HG03025 (cell line): ENCODE results near the gene TMEM245.

Experiments used
- ATAC-seq: cut with Tn5 transposase; IDR thresholded peaks from one replicate; pipeline ENCODE4 v1.9.1; 2021; ENCODE audit warnings: mild to moderate bottlenecking, moderate library complexity; ENCODE audit not compliant: unreplicated experiment, low FRiP score

Gene TMEM245

DNA sequence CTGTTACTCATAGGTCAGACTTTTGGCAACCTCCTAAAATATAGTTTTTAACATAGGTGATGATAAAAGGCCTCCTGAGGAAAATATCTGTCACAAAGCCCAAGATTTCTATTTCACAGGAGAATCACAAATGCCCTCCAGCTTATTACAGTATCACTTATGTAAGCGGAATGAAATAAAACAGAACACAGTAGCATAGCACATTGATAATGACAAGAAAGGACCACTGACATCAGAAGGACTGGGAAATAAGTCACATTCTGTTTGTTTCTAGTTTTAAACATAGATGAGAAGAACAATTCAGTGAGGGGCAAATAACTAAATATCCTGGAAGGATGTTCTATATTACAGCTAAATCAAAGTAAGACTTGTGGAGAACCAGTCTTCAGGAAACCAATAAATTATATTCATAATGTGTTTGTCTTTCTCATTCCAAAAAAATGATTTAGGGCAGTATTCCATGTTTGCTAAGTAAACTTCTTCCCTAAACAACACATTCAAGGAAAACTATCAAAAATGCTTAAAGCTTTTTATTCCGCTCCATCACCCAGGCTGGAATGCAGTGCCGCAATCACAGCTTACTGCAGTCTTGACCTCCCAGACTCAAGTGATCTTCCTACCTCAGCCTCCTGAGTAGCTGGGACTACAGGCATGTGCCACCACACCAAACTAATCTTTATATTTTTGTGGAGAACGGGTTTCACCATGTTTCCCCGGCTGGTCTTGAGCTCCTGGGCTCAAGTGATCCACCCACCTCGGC is 85.6 kb downstream of the TMEM245 start:
- no peak for ATAC-seq

DNA sequence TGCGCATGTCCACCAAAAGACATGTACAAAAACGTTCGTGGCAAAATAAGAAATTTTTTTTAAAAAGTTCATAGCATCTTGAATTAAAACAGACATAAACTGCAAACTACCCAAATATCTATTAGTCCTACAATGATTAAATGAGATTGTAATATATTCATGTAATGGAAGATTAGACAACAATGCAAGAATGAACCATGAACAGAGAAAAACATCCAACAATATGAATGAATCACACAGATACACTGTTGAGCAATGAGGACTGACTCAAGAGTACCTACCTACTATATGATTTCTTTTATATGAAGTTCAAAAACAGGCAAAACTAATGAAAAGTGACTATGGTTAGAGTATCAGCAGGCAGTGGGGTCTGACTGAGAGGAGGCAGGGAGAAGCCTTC is 88.5 kb downstream of the TMEM245 start:
- no peak for ATAC-seq

DNA sequence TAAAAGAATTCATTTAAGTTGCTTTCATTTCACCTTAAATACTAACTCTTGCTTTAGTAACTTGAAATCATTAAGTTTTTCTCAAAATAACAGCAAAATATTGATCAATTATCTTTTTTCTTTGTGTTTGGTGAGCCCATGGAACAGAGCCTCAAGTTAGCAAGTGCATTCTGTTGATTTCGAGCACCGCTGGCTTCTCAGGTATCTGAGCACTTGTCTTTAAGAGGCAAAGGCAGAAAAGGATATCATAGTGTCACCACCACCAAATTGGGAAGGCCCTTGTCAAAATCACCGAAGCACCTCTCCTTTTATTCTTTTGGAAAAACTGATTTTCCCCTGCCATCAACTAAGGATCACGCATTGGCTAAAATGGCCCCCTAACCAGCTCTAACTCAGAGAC is 89.3 kb downstream of the TMEM245 start:
- no peak for ATAC-seq

DNA sequence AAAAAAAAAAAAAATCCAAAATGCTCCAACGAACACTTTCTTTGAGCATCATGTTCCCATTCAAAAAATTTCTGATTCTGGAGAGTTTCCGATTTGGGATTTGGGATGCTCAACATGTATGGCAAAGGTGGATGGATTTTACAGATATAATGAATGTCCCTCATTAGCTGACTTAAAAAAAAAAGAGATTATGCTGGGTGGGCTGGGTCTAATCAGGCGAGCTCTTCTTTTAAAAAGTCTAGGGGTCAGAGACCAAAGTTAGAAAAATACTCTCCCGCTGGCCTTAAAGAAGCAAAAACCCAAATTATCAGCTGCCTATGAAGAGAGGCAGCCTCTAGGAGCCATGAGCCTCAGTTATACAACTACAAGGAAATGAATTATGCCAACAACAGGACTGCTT is 91.3 kb downstream of the TMEM245 start:
- no peak for ATAC-seq

DNA sequence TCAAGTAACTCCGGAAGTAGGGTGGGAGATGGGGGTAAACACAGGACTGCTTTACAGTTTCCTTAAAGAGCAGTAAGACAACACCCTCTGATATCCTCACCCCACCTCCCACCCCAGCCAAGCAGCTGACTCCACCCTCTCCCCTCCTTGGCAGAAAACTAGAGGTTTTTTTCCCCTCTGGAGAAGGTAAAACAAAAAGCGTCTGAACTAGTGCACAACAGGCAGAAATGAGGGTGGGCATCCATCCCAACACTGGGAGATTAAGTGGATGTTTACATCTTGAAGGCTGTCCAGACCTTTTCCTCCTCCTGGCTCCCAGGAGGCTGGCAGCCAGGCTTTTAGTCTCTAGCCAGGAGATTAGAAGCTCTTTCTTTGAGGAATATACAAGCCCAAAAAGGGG is 92.6 kb downstream of the TMEM245 start:
- ATAC-seq: no peak

DNA sequence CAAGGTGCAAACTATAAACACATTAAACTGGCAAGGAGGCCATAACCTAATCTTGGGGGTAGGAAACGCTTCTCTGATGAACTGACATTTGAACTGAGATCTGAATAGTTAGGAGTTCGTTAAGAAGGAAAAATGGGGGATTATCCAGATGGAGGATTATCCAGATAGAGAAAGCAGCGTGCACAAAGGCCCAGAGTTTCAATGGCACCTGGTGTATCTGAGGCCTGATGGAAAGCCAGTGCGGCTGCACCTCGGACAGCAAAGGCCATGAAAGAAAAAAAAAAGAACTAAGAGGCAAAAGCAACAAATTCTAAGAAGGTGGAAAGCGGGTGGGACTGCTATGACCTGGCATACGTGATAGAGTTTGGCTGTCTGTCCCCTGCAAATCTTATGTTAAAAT is 93.4 kb downstream of the TMEM245 start:
- ATAC-seq: no peak

DNA sequence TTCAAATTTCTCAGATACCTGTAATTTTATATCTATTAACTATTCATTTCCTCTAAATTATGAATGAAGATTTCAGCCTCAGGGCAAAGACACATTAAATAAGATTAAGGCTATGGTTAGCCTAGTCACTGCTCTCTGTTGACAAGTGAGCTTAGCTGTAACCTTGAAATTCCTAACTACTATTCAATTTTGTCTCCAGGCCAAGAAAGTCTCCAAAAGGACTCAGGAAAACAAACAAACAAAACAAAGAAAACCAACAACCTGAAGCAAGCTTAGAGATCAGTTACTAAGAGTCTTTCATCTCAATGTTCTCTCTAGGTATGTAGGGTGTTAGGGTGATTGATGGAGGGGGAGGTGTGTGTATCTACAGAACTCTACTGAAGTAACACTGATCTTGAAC is 96.9 kb downstream of the TMEM245 start:
- no peak for ATAC-seq

DNA sequence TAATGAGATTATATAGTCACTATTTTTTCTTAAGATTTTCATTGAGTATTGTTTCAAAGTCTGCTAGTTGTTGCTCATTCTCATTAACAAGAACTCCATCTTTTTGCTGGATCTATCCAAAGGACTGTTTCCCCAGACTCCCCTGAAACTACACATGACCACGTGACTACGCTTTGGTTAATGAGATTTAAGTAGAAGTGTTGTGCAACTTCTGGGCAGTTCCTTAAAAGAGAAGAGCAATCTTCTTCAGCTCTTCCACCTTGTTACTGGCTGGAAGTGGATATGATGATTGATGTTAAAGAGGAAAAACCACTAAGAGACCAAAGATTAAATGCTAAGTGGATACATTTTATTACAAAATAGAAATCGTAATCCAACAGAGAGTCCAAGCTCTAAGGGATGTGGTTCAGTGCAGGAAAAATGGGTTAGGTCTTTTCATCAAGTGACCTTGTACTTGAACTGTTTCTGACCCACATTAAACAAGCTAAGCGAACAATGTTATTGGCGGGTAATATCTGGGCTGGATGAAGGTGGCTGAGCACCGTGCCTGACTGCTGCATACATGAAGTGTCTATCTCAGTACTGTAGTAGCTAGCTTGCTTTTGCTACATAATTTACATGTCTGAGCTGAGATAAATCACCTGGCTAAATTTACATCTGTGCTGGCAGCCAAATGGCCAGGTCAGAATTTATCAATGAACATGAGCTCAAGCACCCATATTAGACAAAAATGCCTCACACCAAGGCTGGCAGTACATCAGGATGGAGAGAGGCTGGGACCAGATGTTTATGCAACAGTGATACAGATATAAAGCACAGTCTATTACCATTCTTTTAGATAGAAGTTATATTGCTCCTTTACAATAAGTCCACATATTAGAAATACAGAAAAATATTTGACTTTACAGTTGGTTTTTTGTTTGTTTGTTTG is 98.9 kb downstream of the TMEM245 start:
- ATAC-seq: no peak

DNA sequence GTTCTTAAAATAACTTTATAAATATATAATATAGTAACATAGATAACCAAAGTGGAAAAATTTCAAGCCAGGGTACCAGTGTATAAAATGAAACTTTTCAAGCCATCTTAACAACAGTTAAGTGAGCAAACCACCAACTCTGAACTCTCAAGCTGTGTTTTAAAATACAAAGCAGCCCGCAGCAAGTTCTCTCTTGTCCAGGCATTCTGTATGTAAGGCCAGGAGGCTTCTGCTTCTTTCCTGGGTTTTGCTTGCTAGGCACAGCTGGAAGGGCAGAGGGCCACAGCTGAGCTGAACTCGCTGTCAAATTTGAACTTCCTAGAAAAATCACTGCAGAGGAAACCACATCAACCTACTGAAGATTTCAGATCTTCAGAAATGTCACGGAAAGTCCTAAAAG is 99.6 kb downstream of the TMEM245 start:
- no peak for ATAC-seq

DNA sequence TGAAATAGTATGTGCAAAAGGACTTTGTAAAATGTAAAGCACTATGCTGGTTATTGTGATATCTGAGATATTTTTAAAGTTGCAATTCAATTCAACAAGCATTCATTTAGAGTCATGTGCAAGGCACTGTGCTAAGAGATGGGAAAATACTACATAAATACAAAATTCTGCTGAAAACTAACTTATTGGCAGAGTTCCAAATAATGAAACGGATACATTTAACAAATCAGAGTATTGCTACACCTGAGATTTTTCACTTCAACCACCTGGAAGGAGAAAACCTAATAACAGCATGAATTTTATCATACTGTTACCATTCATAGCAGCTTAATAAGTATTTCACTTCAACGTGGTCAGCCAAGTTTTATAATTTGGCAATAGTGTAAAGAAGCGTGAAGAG is 100.3 kb downstream of the TMEM245 start:
- ATAC-seq: no peak

DNA sequence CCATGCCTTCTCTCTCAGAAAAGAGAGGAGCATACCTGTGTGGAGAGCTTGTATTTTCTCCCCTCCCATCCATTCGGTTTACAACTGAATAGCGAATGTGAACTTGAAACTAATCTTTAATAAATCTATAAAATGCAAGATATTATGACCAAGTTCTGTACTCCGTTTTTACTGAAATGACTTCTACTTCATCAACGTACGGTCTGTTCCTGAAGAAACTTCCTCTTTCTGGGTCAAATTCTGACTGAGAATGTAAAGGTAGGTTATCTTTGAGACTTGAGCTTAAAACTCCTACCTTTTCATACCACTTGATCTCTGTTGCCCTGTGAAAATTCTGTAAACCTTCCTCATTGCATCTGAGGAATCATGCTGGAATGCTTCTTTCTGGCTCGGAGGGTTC is 102.3 kb downstream of the TMEM245 start:
- no peak for ATAC-seq

DNA sequence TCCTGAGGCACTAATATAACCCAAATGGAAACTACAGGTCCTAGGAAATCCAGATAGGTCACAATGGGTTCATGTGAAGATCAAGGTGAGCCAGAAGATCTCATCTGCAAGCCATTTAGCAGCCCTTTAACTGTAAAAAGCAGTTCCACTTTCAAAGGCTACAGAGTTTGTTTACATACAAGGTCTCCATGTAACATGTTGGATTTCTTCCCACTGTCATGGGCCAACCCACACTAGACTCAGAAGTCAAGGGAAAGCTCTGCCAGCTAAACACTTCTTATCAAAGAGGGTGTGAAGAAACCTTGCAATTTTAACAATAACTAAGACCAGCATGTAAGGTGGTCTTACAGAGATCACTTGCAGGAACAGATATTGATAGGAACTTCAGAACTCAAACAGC is 102.7 kb downstream of the TMEM245 start:
- ATAC-seq: no peak

DNA sequence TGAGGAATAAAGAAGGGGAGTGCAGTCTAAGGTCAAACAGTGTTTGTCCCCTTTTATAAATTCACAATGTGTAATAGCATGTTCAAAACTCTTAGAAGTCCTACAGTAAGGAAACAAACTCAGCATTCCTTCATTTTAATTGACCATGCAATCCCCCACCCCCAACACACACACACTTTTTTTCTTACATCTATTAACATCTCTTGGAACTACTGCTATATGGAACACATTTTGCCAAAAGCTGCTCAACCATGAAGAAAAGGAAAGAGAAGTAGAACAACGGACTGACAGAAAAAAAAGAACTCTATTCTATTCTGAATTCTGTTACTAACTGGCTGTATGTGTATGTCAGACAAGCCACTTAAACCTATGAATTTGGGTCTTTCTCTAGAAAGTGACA is 103.6 kb downstream of the TMEM245 start:
- no peak for ATAC-seq

DNA sequence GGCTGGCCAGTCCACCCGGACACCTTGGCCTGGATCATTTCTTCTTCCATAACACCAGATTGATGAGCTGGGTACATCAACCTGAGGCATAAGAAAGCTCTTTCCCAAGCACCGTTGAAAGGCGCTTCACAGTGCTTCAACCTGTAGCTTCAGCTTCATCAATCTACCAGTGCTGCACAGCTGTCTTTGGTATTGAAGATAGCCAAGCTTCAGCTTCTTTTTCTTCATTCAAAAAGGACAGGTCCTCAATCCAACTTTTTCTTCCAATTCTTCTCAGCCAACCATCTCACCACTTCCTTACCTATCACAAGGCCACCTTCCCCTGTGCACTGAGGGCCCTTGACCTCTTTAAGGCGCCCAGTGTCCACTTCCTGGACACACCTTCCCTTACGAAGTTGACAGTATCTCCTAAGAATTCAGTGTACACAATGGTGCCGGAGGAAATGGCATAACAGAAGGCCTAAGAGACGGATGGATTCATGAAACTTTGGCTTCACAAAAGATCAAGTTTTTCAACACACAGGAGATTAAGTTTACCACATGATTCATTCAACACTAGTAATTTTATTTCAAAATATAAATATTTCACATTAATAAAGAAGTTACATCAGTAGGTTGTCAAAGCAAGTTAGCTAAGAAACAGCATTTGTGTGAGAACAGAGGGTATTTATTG is 105.0 kb downstream of the TMEM245 start:
- no peak for ATAC-seq

DNA sequence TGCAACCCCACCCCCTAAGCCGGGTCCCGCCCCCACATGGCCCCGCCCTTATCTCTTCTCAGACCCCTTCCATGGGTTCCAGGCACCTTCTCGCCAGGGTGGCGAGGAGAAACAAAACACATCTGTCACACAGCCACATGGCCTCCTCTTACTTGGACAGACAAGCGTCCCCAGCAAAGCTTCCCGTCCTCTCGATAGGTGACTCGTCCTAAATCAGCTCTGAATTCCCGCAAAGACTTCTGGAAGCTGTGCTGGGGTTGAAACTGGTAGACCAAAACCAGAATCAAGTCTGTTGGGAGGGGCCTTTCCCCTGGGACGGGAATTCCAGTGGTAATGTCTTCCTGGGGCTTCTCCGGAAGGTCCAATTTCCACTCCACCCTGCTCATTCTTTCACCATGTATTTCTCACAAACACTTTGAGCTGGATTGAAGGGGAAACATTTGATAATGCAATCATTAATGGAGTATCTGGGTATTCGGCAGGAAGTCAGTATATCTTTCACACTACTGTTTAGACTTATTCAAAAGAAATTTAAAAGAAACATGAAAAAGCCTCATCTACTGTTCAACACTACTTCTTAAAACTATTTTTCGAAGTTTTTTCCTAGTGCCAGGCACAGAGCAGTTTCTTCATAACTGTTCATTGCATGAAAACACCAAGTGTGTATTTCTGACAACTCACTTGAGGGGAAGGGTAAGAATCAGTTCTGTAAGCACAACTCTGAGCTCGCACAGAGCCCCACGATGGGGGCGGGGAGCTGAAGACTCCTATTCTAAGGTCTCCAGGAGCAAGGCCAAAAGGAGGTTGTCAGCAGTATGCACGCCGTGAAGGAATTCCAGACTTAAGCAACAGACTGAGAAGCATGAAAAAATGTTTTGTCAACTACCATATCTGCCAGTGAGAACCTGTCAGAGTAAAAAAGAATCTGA is 105.8 kb downstream of the TMEM245 start:
- no peak for ATAC-seq

DNA sequence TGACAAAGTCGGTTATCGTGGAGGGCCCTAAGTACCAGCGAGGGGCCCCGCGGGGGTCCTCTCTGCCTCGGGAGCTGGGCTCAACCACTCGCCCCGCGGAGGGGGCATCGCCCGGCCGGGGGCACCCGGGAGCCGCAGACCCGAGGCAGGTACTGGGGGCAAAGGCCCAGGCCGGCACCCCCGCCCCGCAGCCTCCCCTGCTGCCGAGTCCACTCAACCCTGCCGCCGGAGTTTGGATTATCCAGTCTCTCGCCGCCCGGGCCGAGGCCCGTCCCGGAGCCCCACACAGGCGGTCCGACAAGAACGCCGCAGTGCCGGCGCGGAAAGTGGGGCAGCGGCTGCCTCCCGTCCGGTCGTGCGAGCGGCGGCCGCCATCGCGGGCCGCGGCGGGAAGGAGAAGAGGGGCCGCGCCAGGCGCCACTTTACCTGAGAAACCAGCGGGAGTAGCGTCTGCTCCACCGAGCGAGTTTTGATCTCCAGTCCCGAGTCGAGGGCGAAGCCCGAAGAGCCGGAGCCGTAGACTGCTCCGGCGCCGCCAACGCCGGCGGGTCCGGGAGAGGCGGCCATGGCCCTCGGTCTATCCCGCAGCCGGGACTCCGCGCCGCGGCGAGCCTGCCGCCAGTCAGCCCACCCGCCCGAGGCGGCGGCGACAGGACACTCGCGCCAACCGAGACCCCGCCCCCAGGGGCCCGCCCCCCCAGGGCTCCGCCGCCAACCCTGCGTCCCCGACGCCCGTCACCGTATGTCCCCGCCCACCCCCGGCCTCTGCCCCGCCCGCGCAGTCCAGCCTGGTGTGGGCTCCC is 106.7 kb downstream of the TMEM245 start, which contains the start of gene CTNNAL1:
Gene CTNNAL1, minus strand, starts transcription at position 624 of the 803 bp plus-strand sequence. Its CDS starts 57 bp downstream, at position 567.
- peak; percentile 61 for ATAC-seq

DNA sequence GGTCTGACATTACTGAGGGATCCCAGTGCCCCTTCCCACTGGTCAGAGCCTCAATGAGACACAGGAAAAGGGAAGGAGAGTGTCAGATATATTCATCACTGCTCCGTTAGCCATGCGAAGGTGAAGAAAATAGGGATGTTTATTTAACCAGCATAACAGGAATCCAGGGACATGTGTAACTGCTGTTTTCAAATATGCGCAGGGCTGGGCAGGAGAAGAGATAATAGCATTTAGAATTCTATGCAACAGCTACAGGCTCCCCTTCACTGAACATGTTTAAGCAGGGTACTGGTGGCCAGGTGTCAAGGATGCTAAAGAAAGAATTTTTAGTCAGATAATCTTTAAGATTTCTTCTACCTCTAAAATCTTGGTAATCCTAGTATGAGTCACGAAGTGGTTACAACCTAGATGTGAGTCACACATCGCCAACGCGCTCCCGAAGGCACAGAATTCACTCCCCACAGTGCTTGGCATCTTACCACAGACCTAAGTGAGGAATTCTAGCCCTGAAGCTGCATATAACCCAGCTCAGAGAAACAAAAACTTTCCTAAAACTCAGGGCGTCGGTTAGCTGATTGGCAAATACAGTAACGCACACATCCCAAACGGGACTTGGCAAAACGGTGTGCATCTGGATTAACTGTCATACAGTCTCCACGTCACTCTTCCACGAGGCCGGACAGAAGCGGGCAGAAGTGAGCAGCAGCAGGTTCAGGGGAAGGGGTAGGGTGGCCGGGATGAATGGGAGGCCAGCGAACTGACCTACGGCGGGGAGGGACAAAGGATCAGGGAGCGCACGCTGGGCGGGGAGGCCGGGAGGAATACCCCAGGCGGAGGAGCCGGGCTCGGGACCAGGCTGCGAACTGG is 107.5 kb downstream of the TMEM245 start:
- peak; percentile 21 for ATAC-seq

DNA sequence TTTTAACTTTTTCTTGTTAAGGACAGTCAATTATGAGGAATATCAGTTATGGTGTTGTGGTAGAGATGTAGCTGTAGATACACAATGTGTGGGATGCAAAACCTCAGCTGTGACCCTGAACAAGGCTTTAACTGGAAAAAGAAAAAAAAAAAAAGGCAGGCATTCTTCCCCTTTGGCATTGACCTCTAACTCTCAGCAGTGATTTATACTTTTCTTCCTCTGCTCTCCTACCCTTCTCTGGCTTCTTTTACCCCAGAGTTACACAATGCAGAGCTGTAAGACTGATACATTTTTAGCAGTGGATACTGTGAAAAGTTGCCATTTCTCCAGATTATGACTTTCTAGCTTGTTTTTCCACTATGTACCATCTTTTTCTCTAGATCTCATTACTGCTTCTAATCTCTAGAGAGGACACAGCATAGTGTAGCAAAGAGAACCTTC is 108.5 kb downstream of the TMEM245 start:
- ATAC-seq: no peak
